Activated naive CD4-positive, alpha-beta T cell treated with anti-CD3 and anti-CD28 coated beads, Interleukin-2, amount 50 U/mL, for 16 hours (primary cell): ENCODE results near the gene PIK3C2A.
"Not testable (repeated sequence)": the region's sequence is repeated elsewhere in the genome, so short reads cannot be mapped to it uniquely, and the experiment has no call there.

Experiments used
- DNase-seq: peaks from one replicate; pipeline ENCODE4 v3.0.0-alpha.2; 2020

PIK3C2A gene

GRCh38 chr11:17207317-17208256 lies at the start of gene PIK3C2A:
PIK3C2A (minus strand) TSS chr11:17207986; CDS start chr11:17169741, 38,245 bp downstream.
- peak; percentile 97 for DNase-seq

GRCh38 chr11:17257196-17257595 lies 49.4 kb upstream of the PIK3C2A start:
- DNase-seq = no peak

- no peak for DNase-seq
These were observed 48.7 kb upstream of the PIK3C2A start for GRCh38 chr11:17256512-17256911.

DNA sequence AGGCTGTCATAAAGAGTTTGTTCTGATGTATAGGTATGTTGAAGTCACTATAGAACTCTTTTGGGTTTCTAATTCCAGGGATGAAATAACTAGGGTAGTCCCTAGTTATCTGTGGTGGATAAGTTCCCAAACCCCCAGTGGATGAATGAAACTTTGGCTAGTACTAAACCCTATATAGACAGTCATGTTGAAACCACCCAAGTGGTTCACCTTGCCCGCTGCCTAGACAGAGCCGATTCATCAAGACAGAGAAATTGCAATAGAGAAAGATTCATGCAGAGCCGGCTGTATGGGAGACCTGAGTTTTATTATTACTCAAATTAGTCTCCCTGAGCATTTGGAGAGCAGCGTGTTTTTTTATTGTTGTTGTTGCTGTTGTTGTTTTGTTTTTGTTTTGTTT lies 44.9 kb upstream of the PIK3C2A start:
- no peak for DNase-seq

DNA sequence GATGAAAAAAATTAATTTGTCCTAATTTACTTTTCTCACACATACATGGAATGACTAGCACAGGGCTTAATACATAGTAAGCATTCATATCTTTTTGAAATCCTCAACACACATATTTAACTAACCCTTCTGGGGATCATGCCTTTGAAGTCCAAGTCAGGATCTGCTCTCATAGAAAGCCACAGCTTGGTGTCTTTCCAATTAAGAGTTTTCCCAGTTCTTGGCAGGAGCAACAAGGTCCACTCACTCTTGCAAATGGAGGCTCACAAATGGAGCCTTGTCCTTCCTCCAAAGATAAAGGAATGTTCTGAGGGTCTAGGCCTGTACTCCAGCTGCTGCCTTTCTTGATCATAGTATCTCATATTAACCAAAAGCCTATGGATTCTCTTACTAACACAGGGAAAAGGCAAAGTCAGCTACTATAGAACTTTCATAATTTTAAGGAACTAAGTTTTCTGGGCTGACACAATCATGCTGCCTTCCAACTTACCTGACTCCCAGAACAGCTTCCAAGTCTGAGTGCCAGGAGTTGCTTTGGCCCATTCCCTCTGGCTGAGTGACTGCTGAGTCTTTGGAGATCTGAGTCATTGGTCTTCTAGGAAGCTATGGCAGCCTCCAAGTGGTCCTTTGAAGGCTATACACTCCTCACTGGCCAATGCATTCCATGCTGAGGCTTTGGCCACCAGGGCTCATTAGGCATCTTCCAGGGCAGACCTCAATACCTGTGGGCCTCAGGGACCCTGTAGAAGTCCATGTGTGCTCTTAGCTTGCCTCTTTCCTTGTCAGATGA lies 43.0 kb upstream of the PIK3C2A start:
- no peak for DNase-seq

- DNase-seq = no peak
These were observed 36.3 kb upstream of the PIK3C2A start for GRCh38 chr11:17244046-17244445.

DNA sequence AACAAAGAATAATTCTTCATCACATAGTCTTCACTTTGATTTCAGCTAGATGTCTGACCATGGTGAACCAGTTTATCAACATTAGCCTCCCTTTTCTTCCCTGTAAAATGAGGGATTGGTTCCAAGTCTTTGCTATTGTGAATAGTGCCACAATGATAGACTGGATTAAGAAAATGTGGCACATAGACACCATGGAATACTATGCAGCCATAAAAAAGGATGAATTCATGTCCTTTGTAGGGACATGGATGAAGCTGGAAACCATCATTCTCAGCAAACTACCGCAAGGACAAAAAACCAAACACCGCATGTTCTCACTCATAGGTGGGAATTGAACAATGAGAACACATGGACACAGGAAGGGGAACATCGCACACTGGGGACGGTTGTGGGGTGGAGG lies 35.2 kb upstream of the PIK3C2A start:
- not testable (repeated sequence) for DNase-seq

- DNase-seq = no peak
These were observed 33.0 kb upstream of the PIK3C2A start for GRCh38 chr11:17240780-17241179.

GRCh38 chr11:17239927-17240326 lies 32.1 kb upstream of the PIK3C2A start:
- not testable (repeated sequence) for DNase-seq

DNA sequence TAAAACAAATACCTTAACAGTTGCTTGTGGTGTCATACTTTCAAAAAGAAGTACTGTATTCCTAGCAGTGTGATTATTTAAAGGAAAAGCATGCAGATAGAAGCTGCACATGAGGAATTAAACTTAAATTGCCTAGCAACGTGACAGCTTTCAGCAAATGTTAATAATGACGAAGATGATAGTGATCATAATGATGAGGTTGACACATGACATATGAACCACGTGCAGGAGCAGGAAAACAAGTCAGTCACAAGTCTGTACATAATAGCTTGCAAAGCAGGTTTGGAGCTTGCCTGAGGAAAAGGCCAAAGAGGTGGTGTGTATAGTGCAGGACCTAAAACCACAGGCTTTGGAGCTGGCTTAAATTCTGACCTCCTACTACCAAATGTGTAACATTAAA lies 30.6 kb upstream of the PIK3C2A start:
- no peak for DNase-seq

DNA sequence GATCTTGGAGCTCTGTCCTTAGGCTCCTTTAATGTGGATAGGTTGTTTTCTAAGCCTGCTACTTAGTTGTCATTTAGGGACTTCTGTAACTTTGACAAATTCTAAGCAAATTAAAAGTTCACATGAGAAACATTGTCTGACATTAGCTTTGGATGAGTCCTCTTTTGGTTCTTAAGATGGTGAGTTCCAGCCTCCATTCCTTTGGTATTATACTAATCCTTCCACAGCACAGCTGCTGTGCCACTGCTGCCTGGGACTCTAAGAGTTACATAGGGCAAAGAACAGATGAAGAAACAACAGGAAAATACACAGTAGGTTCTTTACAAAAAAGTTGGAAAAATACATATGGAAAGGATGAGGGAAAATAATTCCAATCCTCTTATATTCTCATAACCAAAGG lies 25.3 kb upstream of the PIK3C2A start:
- DNase-seq = no peak

GRCh38 chr11:17230867-17231851 lies 23.4 kb upstream of the PIK3C2A start:
- peak; percentile 52 for DNase-seq

DNA sequence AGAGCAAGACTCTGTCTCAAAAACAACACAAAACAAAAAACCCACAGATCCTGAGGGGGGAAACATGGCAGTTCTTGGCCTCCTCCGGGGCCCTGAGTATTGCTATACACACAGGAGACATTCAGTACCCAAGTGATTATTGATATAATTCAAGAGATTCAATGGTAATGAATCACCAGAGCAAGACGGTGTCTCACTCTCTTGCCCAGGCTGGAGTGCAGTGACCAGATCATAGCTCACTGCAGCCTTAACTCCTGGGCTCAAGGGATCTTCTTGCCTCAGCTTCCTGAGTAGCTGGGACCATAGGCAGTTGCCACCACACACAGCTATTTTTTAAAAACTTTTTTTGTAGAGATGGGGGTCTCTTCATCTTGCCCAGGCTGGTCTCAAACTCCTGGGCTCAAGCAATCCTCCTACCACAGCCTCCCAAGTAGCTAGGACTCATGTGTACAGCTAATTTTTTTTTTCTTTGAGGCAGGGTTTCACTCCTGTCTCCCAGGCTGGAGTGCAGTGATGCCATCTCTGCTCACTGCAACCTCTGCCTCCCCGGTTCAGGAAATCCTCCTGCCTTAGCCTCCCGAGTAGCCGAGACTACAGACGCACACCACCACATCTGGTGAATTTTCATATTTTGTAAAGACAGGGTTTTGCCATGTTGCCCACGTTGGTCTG lies 21.8 kb upstream of the PIK3C2A start:
- DNase-seq = no peak

- not testable (repeated sequence) for DNase-seq
These were observed 20.6 kb upstream of the PIK3C2A start for GRCh38 chr11:17228186-17228925.

DNA sequence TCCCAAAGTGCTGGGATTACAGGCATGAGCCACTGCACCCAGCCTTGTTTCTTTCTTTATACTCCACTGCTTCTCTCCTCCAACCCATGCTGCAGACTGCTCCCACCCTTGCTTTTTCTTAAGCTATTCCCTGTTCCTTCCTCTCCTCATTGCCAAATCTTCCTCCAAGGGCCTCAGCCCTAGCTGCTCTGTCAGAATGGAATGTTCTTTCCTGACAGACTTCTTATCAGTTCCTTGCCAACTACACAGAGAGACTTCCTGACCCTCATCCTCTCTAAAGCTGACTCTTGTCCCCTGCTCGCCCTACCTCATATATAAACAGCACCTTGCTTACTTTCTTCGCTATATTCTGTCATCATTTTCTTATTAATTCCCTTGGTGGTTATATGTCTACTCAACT lies 16.9 kb upstream of the PIK3C2A start:
- no peak for DNase-seq

DNA sequence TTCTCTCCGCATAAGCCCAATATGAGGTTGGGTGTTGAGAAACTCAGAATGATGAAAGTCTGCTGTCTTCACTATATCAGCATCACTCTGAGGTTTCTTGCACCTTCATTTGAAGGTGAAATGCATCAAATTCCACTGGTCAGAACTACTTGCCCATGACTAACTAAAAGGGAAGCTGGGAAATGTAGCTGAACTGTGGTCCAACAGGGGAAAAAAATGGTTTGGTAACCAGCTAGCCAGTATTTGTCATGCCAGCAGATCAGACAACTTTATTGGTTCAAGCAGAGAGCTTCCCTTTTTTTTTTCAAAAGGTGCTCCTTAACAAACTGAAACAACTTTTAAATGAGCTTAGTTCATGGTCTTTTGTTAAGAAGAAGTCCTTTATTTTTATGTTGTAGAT lies 14.2 kb upstream of the PIK3C2A start:
- DNase-seq = no peak

- DNase-seq = no peak
These were observed 11.2 kb upstream of the PIK3C2A start for GRCh38 chr11:17219016-17219415.

DNA sequence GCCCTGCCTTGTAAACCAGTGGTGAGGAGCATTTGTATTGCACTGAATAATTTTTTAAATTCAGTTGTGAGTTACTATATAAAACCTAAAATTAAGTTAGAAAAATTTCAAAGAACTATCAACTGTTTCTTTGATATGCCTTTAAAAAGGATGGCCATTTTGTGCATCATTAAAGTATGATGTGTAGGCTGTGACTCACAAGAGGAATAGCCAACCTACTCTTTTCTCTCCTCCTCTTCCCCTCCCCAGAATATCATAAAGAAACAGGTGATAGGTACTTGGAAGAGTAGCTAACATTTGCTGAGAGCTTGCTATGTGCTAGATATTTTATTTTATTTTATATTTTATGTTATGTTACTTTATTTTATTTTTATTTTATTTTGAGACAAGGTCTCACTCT lies 10.6 kb upstream of the PIK3C2A start:
- DNase-seq = no peak

DNA sequence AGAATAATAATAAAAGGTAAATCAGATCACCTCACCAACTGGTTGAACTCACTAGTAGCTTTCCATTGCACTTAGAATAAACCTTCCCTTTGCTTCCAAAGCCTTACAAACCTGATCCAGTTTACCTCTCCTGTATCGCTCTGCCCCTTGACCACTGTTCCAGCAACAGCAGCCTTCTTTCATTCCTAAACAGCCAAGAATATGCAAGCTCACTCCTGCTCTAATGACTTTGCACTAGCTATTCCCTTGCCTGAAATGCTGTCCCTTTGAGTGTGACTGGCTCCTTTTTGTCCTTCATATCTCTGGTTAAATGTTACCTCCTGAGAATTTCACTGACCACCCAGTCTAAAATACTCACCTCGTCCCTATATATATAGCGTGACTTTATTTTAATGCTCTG lies 9.6 kb upstream of the PIK3C2A start:
- DNase-seq = no peak

- no peak for DNase-seq
These were observed 6.6 kb upstream of the PIK3C2A start for GRCh38 chr11:17214338-17214737.

DNA sequence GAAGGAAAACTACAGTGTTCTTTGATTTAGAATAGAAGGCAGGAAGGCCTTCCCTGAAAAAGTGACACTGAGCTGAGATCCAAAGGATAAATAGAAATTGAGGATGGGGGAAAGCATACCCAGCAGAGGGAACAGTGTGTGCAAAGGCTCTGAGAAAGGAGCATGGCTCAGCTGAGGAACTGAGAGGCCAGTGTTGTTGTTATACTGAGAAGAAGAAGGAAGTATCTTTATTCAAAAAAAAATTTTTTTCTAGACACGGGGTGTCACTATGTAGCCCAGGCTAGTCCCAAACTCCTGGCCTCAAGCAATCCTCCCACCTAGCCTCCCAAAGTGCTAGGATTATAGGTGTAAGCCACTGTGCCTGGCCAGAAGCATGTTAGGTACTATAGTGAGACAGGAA lies 3.5 kb upstream of the PIK3C2A start:
- no peak for DNase-seq

GRCh38 chr11:17209939-17210245 lies 2.1 kb upstream of the PIK3C2A start:
- DNase-seq = no peak
